ENCODE data around the gene RIMS1. TPM values are rescaled to one million over a fixed set of nuclear protein-coding genes. Genes with fewer than 3 reads are reported as not detected.

Gene RIMS1
- total and polyA plus RNA-seq, 9 of the 15 experiments (the other 6 are each of a cell fraction or from before 2014, with no cell fraction given) = not detected

GRCh38 chr6:72348926-72349325 is 462.6 kb downstream of the RIMS1 start:
- WGBS (ENCODE audit: insufficient coverage, low coverage, missing lambda C conversion rate) = 4% methylated on average over 1 of the region's 1 CpG
- intact Hi-C loops (cut with micrococcal nuclease) = no loop called here
- Histone ChIP-seq H3K27me3 (ENCODE audit: control insufficient read depth in 2 of 2, insufficient read depth in 2 of 2, low read length in 2 of 2) (no peaks in the 10 kb centered on the region), H3K36me3 (ENCODE audit: control insufficient read depth, insufficient read depth, low read length) (no peaks in the 10 kb centered on the region), H3K4me1 (replicated peaks in 1 of 2; ENCODE audit: control insufficient read depth in 2 of 2, insufficient read depth in 2 of 2, low read length in 2 of 2) (no peaks in the 10 kb centered on the region), H3K9ac (ENCODE audit: insufficient read depth in 1 of 2, low read depth in 2 of 2, low read length in 2 of 2) (no peak overlapping the region), H3K27ac (ENCODE audit: extremely low read depth, low read depth, low read length) (no peak overlapping the region), H3K9me1 (ENCODE audit: control insufficient read depth, insufficient read depth, low read length) (no peaks in the 10 kb centered on the region), H3K79me2 (ENCODE audit: control insufficient read depth, insufficient read depth, low read length) (no peaks in the 10 kb centered on the region), H3K4me2 (ENCODE audit: insufficient read depth, low read length) (no peak overlapping the region), H3K9me3 (replicated peaks; ENCODE audit: control insufficient read depth, insufficient read depth, low read depth, low read length) (no peaks in the 10 kb centered on the region), H3K4me3 (no peak overlapping the region), H2AFZ (ENCODE audit: low read depth, low read length) (no peak overlapping the region), H4K20me1 (replicated peaks; ENCODE audit: control insufficient read depth, insufficient read depth, low read length) (no peaks in the 10 kb centered on the region)
- ChIA-PET POLR2A (no interaction called here), CTCF (ENCODE audit: low intra/inter-chr PET ratio) (no interaction called here)
- DNase-seq (ENCODE audit: extremely low read depth in 1 of 4, low spot score in 3 of 4) (no peak), ATAC-seq (no peak), FAIRE-seq (no peak)
- BruUV-seq (replicated peaks) = no TSS peak
- in situ Hi-C loops (cut with MboI) = no loop called here
- TF ChIP-seq KAT8 (IDR thresholded peaks at IDR 0.05; ENCODE audit: low read depth) (no peak), BCL6 (CRISPR knock-in tag; IDR thresholded peaks at IDR 0.05) (no peak), ZNF589 (CRISPR knock-in tag; IDR thresholded peaks at IDR 0.05; ENCODE audit: low read depth) (no peak), THAP7 (CRISPR knock-in tag; IDR thresholded peaks at IDR 0.05) (no peak), ZNF280A (IDR thresholded peaks at IDR 0.05; ENCODE audit: low read depth, partially characterized antibody) (no peak), GTF3C2 (IDR thresholded peaks at IDR 0.05; ENCODE audit: borderline replicate concordance, extremely low read depth, insufficient read length) (no peak), CGGBP1 (CRISPR knock-in tag; IDR thresholded peaks at IDR 0.05) (no peak), YBX1 (IDR thresholded peaks at IDR 0.05) (no peak), RFX1 (IDR thresholded peaks at IDR 0.05) (no peak), ZBED1 (IDR thresholded peaks at IDR 0.05) (no peak), RFX7 (CRISPR knock-in tag; IDR thresholded peaks at IDR 0.05) (no peak), DDX20 (tag; IDR thresholded peaks at IDR 0.05; ENCODE audit: low read depth) (no peak), HMG20A (CRISPR knock-in tag; conservative IDR thresholded peaks at IDR 0.05) (no peak), GABPB2 (CRISPR knock-in tag; conservative IDR thresholded peaks at IDR 0.05) (no peak), MAX (CRISPR knock-in tag; IDR thresholded peaks at IDR 0.05) (no peak), BRF1 (IDR thresholded peaks at IDR 0.05; ENCODE audit: borderline replicate concordance, extremely low read depth, insufficient read length) (no peak)
